HepG2 (cell line): ENCODE measurements around the gene EPB41L2. TPM values are rescaled to one million over a fixed set of nuclear protein-coding genes. Genes with fewer than 3 reads are reported as not detected.

Source experiments
- BCL6 ChIP-seq: IDR thresholded peaks from 2 replicates; pipeline ENCODE4 v1.6.1; 2016; ENCODE audit warnings: missing genetic modification reagents, missing compliant biosample characterization
- E2F2 ChIP-seq: sonication (generic); formaldehyde crosslinking; IDR thresholded peaks from 2 replicates; pipeline ENCODE4 v1.4.0; 2020; ENCODE audit warnings: missing genetic modification reagents, borderline replicate concordance
- FOSL1 ChIP-seq: sonication (generic); formaldehyde crosslinking; IDR thresholded peaks from 2 replicates; pipeline ENCODE4 v1.9.0; 2021; ENCODE audit warnings: missing genetic modification reagents, borderline replicate concordance
- MIER3 ChIP-seq: IDR thresholded peaks from 2 replicates; pipeline ENCODE4 v1.6.1; 2016; ENCODE audit warnings: missing compliant biosample characterization, borderline replicate concordance
- TARDBP ChIP-seq: sonication (generic); formaldehyde crosslinking; IDR thresholded peaks from 2 replicates; pipeline ENCODE4 v1.8.0; 2022; ENCODE audit warnings: mild to moderate bottlenecking, missing genetic modification reagents
- XBP1 ChIP-seq: sonication (generic); formaldehyde crosslinking; IDR thresholded peaks from 2 replicates; pipeline ENCODE4 v1.5.0; 2020; ENCODE audit warnings: missing genetic modification reagents
- ZC3H4 ChIP-seq: sonication (generic); formaldehyde crosslinking; IDR thresholded peaks from 2 replicates; pipeline ENCODE4 v1.4.0; 2020; ENCODE audit warnings: missing genetic modification reagents, borderline replicate concordance
- ZNF333 ChIP-seq: sonication (generic); formaldehyde crosslinking; IDR thresholded peaks from 2 replicates; pipeline ENCODE4 v1.4.0; 2020; ENCODE audit warnings: mild to moderate bottlenecking, missing genetic modification reagents, borderline replicate concordance
- ZNF597 ChIP-seq: sonication (generic); formaldehyde crosslinking; IDR thresholded peaks from 2 replicates; pipeline ENCODE4 v1.5.0; 2020; ENCODE audit warnings: missing genetic modification reagents
- ZNF614 ChIP-seq: IDR thresholded peaks from 2 replicates; pipeline ENCODE4 v1.6.1; 2018; ENCODE audit warnings: missing biosample characterization, missing genetic modification reagents, inconsistent platforms, borderline replicate concordance
- ZNF816 ChIP-seq: sonication (generic); formaldehyde crosslinking; IDR thresholded peaks from 2 replicates; pipeline ENCODE4 v1.8.0; 2022; ENCODE audit warnings: missing genetic modification reagents, mild to moderate bottlenecking, borderline replicate concordance
- polyA plus RNA-seq, 8 experiments: library from polyadenylated mRNA; depleted of rRNA in 3 of 8; stranded (reverse) in 7 of 8; unstranded in 1 of 8; fragments of >200 nt; fragmentation: Illumina TruSeq in 4 of 8; extraction: Trizol in 4 of 8; gene quantifications; 2 replicates each; pipeline versions ENCODE4 v1.2.1 to v1.2.3, GENCODE V29; 2011 to 2016; ENCODE audit warnings: low read depth in 4 of 8, missing spikeins in 1 of 8, mixed read lengths in 1 of 8; ENCODE audit not compliant: insufficient read depth in 1 of 8
- total RNA-seq, 5 experiments: library from RNA; depleted of rRNA; stranded (reverse); fragments of >200 nt; fragmentation: Illumina TruSeq; extraction: Trizol; gene quantifications; 2 replicates each; pipeline ENCODE4 v1.2.3, GENCODE V29; 2016; ENCODE audit warnings: low read depth in 1 of 5
- TF ChIP-seq, protein P1 (sequence below): sonication (generic); formaldehyde crosslinking; IDR thresholded peaks from 2 replicates; pipeline ENCODE4 v1.8.0; 2022; ENCODE audit warnings: mild to moderate bottlenecking, missing genetic modification reagents, moderate library complexity
- TF ChIP-seq, protein P2 (sequence below): sonication (generic); formaldehyde crosslinking; IDR thresholded peaks from 2 replicates; pipeline ENCODE4 v1.5.0; 2020; ENCODE audit warnings: mild to moderate bottlenecking, missing genetic modification reagents
- TF ChIP-seq, protein P3 (sequence below): sonication (generic); formaldehyde crosslinking; IDR thresholded peaks from 2 replicates; pipeline ENCODE4 v1.4.0; 2020; ENCODE audit warnings: mild to moderate bottlenecking, missing genetic modification reagents
- TF ChIP-seq, protein P4 (sequence below): sonication (generic); formaldehyde crosslinking; IDR thresholded peaks from 2 replicates; pipeline ENCODE4 v1.5.1; 2020; ENCODE audit warnings: mild to moderate bottlenecking, moderate library complexity, missing genetic modification reagents
- TF ChIP-seq, protein P5 (sequence below): sonication (generic); formaldehyde crosslinking; IDR thresholded peaks from 2 replicates; pipeline ENCODE4 v1.5.0; 2020; ENCODE audit warnings: mild to moderate bottlenecking, missing genetic modification reagents

Gene EPB41L2
- total and polyA plus RNA-seq, 2 of the 13 experiments (the other 11 are each of a cell fraction or from before 2014, with no cell fraction given) = 41.7 to 56.4 TPM

DNA sequence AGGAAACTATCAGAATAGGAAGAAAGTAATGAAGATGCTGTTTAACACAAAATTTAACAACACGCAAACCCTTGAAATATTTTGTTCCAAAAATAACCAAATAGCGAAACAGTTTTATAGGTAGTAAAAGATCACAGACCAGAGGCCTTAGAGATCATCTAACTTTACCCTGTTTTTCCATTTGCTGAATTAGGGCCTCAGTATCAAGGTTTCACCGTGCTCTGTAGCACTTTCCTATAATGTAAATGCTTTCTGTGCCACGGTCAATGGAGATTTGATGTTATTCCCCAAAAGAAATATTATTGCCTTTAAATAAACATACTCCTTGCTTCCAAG is 23.7 kb downstream of the EPB41L2 start (continued):
- no peak for TF ChIP-seq ZNF597
- no peak for TF ChIP-seq BCL6 (CRISPR knock-in tag)
- TF ChIP-seq, protein P1, sequence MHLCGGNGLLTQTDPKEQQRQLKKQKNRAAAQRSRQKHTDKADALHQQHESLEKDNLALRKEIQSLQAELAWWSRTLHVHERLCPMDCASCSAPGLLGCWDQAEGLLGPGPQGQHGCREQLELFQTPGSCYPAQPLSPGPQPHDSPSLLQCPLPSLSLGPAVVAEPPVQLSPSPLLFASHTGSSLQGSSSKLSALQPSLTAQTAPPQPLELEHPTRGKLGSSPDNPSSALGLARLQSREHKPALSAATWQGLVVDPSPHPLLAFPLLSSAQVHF = no peak
- no peak for TF ChIP-seq ZNF614 (CRISPR knock-in tag)
- no peak for TF ChIP-seq XBP1
- TF ChIP-seq, protein P2, sequence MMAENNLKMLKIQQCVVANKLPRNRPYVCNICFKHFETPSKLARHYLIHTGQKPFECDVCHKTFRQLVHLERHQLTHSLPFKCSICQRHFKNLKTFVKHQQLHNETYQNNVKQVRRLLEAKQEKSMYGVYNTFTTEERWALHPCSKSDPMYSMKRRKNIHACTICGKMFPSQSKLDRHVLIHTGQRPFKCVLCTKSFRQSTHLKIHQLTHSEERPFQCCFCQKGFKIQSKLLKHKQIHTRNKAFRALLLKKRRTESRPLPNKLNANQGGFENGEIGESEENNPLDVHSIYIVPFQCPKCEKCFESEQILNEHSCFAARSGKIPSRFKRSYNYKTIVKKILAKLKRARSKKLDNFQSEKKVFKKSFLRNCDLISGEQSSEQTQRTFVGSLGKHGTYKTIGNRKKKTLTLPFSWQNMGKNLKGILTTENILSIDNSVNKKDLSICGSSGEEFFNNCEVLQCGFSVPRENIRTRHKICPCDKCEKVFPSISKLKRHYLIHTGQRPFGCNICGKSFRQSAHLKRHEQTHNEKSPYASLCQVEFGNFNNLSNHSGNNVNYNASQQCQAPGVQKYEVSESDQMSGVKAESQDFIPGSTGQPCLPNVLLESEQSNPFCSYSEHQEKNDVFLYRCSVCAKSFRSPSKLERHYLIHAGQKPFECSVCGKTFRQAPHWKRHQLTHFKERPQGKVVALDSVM (CRISPR knock-in tag) = no peak
- TF ChIP-seq, protein P3, sequence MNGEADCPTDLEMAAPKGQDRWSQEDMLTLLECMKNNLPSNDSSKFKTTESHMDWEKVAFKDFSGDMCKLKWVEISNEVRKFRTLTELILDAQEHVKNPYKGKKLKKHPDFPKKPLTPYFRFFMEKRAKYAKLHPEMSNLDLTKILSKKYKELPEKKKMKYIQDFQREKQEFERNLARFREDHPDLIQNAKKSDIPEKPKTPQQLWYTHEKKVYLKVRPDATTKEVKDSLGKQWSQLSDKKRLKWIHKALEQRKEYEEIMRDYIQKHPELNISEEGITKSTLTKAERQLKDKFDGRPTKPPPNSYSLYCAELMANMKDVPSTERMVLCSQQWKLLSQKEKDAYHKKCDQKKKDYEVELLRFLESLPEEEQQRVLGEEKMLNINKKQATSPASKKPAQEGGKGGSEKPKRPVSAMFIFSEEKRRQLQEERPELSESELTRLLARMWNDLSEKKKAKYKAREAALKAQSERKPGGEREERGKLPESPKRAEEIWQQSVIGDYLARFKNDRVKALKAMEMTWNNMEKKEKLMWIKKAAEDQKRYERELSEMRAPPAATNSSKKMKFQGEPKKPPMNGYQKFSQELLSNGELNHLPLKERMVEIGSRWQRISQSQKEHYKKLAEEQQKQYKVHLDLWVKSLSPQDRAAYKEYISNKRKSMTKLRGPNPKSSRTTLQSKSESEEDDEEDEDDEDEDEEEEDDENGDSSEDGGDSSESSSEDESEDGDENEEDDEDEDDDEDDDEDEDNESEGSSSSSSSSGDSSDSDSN (CRISPR knock-in tag) = no peak; the same call in 1 of the 2 replicates
- TF ChIP-seq ZC3H4 (CRISPR knock-in tag) = no peak
- no peak for TF ChIP-seq E2F2
- TF ChIP-seq, protein P4, sequence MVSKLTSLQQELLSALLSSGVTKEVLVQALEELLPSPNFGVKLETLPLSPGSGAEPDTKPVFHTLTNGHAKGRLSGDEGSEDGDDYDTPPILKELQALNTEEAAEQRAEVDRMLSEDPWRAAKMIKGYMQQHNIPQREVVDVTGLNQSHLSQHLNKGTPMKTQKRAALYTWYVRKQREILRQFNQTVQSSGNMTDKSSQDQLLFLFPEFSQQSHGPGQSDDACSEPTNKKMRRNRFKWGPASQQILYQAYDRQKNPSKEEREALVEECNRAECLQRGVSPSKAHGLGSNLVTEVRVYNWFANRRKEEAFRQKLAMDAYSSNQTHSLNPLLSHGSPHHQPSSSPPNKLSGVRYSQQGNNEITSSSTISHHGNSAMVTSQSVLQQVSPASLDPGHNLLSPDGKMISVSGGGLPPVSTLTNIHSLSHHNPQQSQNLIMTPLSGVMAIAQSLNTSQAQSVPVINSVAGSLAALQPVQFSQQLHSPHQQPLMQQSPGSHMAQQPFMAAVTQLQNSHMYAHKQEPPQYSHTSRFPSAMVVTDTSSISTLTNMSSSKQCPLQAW = no peak
- TF ChIP-seq ZNF333 (CRISPR knock-in tag) = no peak
- TF ChIP-seq MIER3 (CRISPR knock-in tag) = no peak
- TF ChIP-seq ZNF816 = no peak
- TF ChIP-seq, protein P5, sequence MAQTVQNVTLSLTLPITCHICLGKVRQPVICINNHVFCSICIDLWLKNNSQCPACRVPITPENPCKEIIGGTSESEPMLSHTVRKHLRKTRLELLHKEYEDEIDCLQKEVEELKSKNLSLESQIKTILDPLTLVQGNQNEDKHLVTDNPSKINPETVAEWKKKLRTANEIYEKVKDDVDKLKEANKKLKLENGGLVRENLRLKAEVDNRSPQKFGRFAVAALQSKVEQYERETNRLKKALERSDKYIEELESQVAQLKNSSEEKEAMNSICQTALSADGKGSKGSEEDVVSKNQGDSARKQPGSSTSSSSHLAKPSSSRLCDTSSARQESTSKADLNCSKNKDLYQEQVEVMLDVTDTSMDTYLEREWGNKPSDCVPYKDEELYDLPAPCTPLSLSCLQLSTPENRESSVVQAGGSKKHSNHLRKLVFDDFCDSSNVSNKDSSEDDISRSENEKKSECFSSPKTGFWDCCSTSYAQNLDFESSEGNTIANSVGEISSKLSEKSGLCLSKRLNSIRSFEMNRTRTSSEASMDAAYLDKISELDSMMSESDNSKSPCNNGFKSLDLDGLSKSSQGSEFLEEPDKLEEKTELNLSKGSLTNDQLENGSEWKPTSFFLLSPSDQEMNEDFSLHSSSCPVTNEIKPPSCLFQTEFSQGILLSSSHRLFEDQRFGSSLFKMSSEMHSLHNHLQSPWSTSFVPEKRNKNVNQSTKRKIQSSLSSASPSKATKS (CRISPR knock-in tag) = 0 out of 2 replicates have a peak, but pooled peaks have one; percentile 22
- TF ChIP-seq FOSL1 (CRISPR knock-in tag) = no peak
- TF ChIP-seq TARDBP (CRISPR knock-in tag) = no peak
